Ascending aorta (tissue), 2 donors: ENCODE data around the gene LRBA. TPM values are rescaled to one million over a fixed set of nuclear protein-coding genes. Genes with fewer than 3 reads are reported as not detected.

Source experiments
- DNase-seq, 2 donors: peaks; one replicate each; pipeline ENCODE4 v3.0.0-alpha.2; 2019; ENCODE audit warnings: low spot score in 2 of 2
- H3K27ac ChIP-seq, 2 donors: fragments of 200-600 bp; sonication (generic); one replicate each; pipeline ENCODE4 v1.5.1; 2016 to 2017; ENCODE audit warnings: mild to moderate bottlenecking in 1 of 2
- H3K27me3 ChIP-seq: fragments of 200-600 bp; sonication (generic); one replicate; pipeline ENCODE4 v1.5.1; 2017
- H3K36me3 ChIP-seq, 2 donors: fragments of 200-600 bp; sonication (generic); one replicate each; pipeline ENCODE4 v1.5.1; 2016
- H3K4me1 ChIP-seq, 2 donors: fragments of 200-600 bp; sonication (generic); one replicate each; pipeline ENCODE4 v1.5.1; 2016 to 2017; ENCODE audit warnings: mild to moderate bottlenecking in 1 of 2
- H3K4me3 ChIP-seq, 2 donors: fragments of 200-600 bp; sonication (generic); one replicate each; pipeline ENCODE4 v1.5.1; 2016 to 2017; ENCODE audit warnings: mild to moderate bottlenecking in 1 of 2
- H3K9me3 ChIP-seq, 2 donors: fragments of 200-600 bp; sonication (generic); one replicate each; pipeline ENCODE4 v1.5.1; 2016
- CTCF ChIP-seq, 3 experiments: fragments of 200-600 bp in 2 of 3; fragments of 450-650 bp in 1 of 3; sonication (generic) in 2 of 3; IDR thresholded peaks; one replicate each; pipeline ENCODE4 v1.5.1; 2016 to 2019; ENCODE audit warnings: antibody characterized with exemption in 3 of 3, mild to moderate bottlenecking in 1 of 3, moderate library complexity in 1 of 3
- intact Hi-C: fragments of 100-400 bp; cut with DNase I; formaldehyde crosslinking; loops from one replicate; pipeline ENCODE4 v1.15.1; 2023
- total RNA-seq: library from RNA; depleted of rRNA; stranded (reverse); fragments of >200 nt; gene quantifications from one replicate; pipeline ENCODE4 v1.1.0, GENCODE V29; 2016

LRBA gene
- total RNA-seq, 1 donor from 2014 or later, result 15.2 TPM

GRCh38 chr4:150447356-150447755 is 567.7 kb downstream of the LRBA start:
- no peak for TF ChIP-seq CTCF (IDR thresholded peaks at IDR 0.05)
- H3K27ac ChIP-seq, result no peak overlapping the region
- H3K27me3 ChIP-seq, result no peaks in the 10 kb centered on the region
- no peaks in the 10 kb centered on the region for H3K36me3 ChIP-seq
- DNase-seq, result no peak
- H3K4me3 ChIP-seq, result no peak overlapping the region
- H3K9me3 ChIP-seq, result no peaks in the 10 kb centered on the region
- no peaks in the 10 kb centered on the region for H3K4me1 ChIP-seq
- intact Hi-C loops, result no loop called here

- TF ChIP-seq CTCF (IDR thresholded peaks at IDR 0.05), result no peak
- no peak overlapping the region for H3K27ac ChIP-seq
These were observed 575.6 kb downstream of the LRBA start for GRCh38 chr4:150439451-150439933.

GRCh38 chr4:150436598-150437370 is 578.3 kb downstream of the LRBA start:
- Histone ChIP-seq H3K9me3 (no peaks in the 10 kb centered on the region), H3K36me3 (no peaks in the 10 kb centered on the region), H3K4me3 (no peak overlapping the region), H3K27ac (no peak overlapping the region), H3K27me3 (no peaks in the 10 kb centered on the region), H3K4me1 (no peaks in the 10 kb centered on the region)
- no peak for DNase-seq
- intact Hi-C loops, result no loop called here
- no peak for TF ChIP-seq CTCF (IDR thresholded peaks at IDR 0.05)

More at GRCh38 chr4:150439451-150439933, 575.6 kb downstream of the LRBA start:
- Histone ChIP-seq H3K36me3 (no peaks in the 10 kb centered on the region), H3K4me3 (no peak overlapping the region), H3K4me1 (no peaks in the 10 kb centered on the region), H3K9me3 (no peaks in the 10 kb centered on the region), H3K27me3 (no peaks in the 10 kb centered on the region)
- DNase-seq, result no peak
- intact Hi-C loops, result no loop called here

GRCh38 chr4:150431221-150431620 is 583.9 kb downstream of the LRBA start:
- no peak for TF ChIP-seq CTCF (IDR thresholded peaks at IDR 0.05)
- Histone ChIP-seq H3K36me3 (no peaks in the 10 kb centered on the region), H3K4me3 (no peak overlapping the region), H3K4me1 (no peaks in the 10 kb centered on the region), H3K27me3 (no peaks in the 10 kb centered on the region), H3K27ac (no peak overlapping the region), H3K9me3 (no peaks in the 10 kb centered on the region)
- intact Hi-C loops, result no loop called here
- no peak for DNase-seq

- Histone ChIP-seq H3K36me3 (no peaks in the 10 kb centered on the region), H3K9me3 (no peaks in the 10 kb centered on the region), H3K27me3 (no peaks in the 10 kb centered on the region), H3K27ac (no peak overlapping the region), H3K4me3 (no peak overlapping the region), H3K4me1 (no peaks in the 10 kb centered on the region)
- intact Hi-C loops, result no loop called here
- DNase-seq, result no peak
- no peak for TF ChIP-seq CTCF (IDR thresholded peaks at IDR 0.05)
These were observed 589.9 kb downstream of the LRBA start for GRCh38 chr4:150425161-150425560.
